ENCODE data around the gene AMER1.

AMER1 gene

GRCh38 chrX:64182208-64182607 lies 23.3 kb downstream of the AMER1 start:
- DNase-seq, result no peak

- no peak for DNase-seq
These were observed 28.6 kb downstream of the AMER1 start for GRCh38 chrX:64176876-64177275.

- DNase-seq, result no peak
These were observed 35.5 kb downstream of the AMER1 start for GRCh38 chrX:64169988-64170387.

- DNase-seq, result no peak
These were observed 52.7 kb downstream of the AMER1 start for GRCh38 chrX:64152857-64153256.

GRCh38 chrX:64151911-64152310 lies 53.6 kb downstream of the AMER1 start:
- no peak for DNase-seq

- DNase-seq, result no peak
These were observed 54.7 kb downstream of the AMER1 start for GRCh38 chrX:64150775-64151174.

Data from OCI-M1 (cell line).